ENCODE data around the gene CPNE5.

Gene CPNE5

DNA sequence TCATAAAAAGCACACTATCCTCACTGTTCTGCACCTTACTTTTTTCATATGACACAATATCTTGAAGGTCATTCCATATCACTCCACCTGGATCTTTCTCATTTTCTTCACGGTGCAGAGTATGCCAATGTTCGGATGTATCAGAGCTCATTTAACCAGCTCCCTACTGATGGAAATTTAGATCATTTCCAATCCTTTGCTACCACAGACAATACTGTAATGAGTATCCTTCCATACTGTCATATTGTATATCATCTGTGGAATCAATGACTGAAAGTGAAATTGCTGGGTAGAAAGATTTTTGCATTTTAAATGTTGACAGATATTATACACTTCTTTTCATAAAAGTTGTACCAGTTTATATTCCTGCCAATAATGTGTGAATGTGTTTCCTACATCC, 143.8 kb downstream of the CPNE5 start:
- no peak for DNase-seq

DNA sequence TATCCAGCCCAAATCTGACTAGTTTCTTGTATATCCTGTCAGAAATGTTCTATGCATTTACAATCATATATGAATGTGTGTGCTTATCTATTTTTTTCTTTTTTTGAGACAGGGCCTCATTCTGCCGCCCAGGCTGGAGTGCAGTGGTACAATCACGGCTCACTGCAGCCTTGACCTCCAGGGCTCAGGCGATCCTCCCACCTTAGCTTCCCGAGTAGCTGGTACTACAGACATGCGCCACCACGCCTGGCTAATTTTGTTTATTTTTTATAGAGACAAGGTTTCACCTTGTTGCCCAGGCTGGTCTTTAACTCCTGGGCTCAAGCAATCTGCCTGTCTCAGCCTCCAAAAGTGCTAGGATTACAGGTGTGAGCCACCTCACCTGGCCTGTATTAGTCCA, 144.6 kb downstream of the CPNE5 start:
- DNase-seq, result no peak

DNA sequence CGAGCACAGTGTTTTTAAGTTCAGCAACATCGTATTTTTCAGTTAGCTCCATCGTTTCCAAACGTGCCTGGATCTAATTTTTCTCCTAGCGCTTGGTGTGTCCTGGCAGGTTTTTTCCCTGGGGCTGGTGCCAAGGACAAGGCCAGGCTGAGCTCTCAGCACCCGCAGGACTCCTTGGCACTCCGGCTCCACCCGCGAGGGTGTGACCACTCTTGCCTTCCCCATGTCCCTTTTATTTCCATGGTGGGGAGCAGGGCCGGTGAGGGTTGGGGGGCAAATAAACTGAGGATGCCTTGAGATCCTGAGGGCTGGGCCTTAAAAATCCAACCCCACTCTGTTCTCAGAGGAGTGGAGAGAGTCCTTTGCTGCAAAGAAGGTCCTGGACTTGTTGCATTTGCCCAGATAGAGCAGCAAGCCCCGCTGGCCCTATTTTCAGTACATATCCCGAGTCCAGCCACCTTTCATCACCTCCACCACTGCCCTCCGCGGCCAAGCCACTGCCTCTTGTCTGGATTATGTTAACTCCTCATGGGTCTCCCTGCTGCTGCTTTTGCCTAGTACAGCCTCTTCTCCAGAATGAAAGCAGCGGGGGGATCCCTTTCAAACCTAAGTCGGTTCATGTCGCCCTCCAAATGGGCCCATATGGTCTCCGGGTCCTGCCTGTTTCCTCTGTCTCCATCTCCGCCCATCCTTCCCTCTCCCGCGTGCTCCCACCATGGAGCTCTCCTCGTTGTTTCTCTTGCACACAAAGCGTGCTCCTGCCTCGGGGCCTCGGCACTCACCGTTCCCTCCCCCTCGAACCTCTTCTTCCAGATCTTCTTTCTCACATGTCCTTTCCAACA, 146.2 kb downstream of the CPNE5 start:
- DNase-seq, result no peak

DNA sequence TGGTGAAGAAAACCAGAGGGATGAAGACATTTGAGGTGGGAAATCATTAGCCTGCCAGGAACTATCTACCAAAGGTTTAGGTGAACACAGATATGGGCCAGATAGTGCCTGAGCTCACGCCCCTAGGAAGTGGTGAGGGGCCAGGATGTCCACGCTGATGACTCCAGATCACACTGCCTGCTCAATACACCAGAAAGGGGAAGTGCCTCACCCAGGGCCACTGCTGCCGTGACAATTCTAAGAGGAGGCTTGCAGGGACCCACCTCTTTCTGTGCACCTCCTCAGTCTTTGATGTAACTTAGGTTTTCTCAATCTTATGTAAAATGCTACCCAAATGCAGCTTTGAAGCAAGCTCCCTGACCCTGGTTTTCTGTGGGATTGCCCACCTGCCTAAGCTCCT, 147.0 kb downstream of the CPNE5 start:
- DNase-seq, result no peak

DNA sequence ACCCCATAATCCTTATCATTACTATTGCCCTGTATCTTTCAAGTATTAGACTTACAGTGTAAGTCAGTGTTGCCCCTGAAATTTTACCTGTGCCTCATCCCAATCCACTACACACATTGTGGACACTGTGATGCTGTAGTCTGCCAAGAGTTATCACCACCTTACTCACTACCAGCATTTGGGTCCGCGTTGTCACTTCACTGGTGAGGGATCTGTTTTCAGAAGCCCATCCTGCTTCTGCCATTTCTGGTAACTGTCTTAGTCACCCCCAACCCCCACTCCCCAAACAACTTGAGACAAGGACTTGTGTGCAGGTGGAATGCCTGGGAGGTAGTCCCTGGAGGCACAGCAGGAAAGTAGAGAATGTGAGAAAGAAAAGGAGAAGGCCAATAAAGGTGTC, 147.6 kb downstream of the CPNE5 start:
- DNase-seq, result no peak

DNA sequence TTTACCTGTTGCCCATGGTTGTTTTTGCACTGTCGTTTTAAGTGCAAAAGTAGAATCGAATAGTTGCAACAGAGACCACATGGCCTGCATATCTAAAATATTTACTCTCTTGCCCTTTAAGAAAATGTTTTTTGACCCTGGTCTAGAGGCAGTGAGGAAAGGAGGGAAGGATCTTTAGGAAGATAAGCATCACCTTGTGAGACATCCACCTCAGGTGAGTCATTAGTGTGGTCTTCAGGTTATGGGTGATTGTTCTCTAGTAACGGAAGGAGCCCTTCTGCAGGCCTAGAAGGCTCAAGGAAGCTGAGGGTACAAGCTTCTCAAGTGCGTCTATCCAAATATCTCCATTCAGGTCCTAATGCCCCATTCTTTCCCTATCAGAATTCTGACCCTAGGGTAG, 148.2 kb downstream of the CPNE5 start:
- no peak for DNase-seq

Measured in fibroblast of skin of right biceps (primary cell).